ENCODE measurements around the gene TBCC. TPM values are rescaled to one million over a fixed set of nuclear protein-coding genes. Genes with fewer than 3 reads are reported as not detected.
A peak's percentile ranks its signal among the peaks of the same experiment; 100 is the strongest.

The TBCC gene
- total RNA-seq, 1 experiment from 2014 or later = 24.7 TPM

DNA sequence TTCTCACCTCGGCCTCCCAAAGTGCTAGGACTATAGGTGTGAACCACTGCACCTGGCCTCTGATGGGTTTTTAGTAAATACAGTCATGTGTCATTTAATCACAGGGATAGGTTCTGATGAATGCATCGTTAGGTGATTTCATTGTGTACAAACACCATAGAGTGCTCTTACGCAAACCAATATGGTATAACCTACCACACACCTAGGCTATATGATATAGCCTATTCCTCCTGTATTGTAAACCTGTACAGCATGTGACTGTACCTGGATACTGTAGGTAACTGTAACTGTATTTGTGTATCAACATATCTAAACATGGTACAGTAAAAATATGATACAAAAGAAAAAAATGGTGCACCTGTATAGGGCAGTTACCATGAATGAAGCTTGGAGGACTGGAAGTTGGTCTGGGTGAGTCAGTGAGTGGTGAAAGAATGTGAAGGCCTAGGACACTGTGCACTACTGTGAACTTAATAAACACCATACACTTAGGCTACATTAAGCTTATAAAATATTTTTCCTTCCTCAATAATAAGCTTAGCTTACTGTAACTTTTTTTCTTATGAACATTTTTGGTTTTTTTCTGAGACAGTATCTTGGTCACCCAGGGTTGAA, 45.9 kb upstream of the TBCC start:
- H3K4me1 Mint-ChIP-seq = peaks cover 26% of the 10 kb centered on the region
- ChIA-PET CTCF (no interaction called here), POLR2A (interaction anchor here (1.1 kb wide), 1 partner anchor 46 kb away, joined by 7 read pairs; the partner anchor contains the start of gene TBCC)

DNA sequence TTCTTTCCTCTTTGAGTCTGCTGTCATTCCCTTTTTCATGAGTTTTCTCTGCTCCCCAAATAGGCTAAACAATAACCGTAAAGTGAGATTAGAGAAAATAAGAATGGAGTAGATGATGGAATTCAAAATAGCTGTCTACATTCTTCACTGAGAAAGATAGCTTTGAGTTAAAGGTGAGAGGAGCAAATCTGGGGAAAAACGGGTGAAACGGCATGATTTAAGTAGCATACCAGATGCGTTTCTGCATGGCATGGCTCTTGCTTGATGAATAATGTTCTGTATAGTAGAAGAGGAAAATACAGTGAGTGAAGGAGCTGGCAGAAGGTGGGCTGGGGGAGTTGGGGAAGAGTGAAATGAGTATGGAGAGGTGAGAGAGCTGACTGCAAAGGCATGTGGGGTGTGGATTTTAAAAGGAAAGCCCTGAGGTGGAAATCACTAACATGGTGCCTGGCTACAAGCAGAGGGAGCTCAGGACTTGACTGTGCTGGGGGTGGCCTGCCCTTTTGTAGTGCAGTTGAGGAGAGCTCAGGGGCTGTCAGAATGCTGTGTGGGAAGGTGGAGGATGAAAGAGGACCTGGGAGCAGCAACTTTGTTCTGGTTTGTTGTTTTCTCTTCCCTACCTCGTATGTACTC, 44.8 kb upstream of the TBCC start:
- Mint-ChIP-seq H3K27me3 (ENCODE audit: low read depth) (no peaks in the 10 kb centered on the region), H3K36me3 (no peaks in the 10 kb centered on the region), H3K9me3 (no peaks in the 10 kb centered on the region), H3K4me1 (peaks cover 22% of the 10 kb centered on the region), H3K27ac (peak overlapping the region; percentile 48), H3K4me3 (no peak overlapping the region)
- ATAC-seq = peak; percentile 85
- TF ChIP-seq SMAD4 (CRISPR knock-in tag; IDR thresholded peaks at IDR 0.05) (no peak), PRRX2 (CRISPR knock-in tag; IDR thresholded peaks at IDR 0.05) (no peak), SOX15 (CRISPR knock-in tag; IDR thresholded peaks at IDR 0.05) (no peak), FOXJ3 (CRISPR knock-in tag; IDR thresholded peaks at IDR 0.05; ENCODE audit: borderline replicate concordance) (no peak), CREM (CRISPR knock-in tag; IDR thresholded peaks at IDR 0.05) (no peak), OVOL2 (CRISPR knock-in tag; IDR thresholded peaks at IDR 0.05; ENCODE audit: borderline replicate concordance) (no peak)
- TF ChIP-seq, protein P1, sequence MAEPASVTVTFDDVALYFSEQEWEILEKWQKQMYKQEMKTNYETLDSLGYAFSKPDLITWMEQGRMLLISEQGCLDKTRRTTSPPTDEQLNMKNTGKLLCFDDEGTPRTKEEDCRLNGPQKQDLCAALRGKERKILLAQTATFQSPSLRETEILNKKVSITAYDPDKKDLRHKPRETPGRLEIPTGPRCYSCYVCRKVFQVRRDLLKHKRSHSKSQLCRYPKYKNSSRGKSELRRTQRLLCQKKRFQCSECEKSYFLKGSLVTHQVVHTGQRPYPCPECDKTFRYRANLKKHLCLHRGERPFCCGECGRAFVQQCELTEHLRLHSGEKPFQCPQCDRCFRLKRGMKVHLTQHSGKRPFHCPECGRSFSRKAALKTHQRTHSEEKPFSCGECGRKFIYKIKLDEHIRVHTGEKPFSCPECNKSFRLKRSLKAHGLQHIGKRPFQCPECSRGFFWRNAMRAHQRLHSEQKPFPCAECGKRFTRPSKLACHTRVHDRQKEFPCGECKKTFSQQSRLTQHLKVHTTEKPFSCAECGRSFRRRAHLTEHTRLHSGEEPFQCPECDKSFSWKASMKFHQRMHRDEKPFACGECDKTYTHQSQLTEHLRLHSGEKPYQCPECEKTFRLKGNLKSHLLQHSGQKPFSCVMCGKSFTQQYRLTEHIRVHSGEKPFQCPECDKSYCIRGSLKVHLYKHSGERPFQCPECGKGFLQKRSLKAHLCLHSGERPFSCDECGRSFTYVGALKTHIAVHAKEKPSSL (CRISPR knock-in tag; conservative IDR thresholded peaks at IDR 0.05) = no peak
- TF ChIP-seq, protein P2, sequence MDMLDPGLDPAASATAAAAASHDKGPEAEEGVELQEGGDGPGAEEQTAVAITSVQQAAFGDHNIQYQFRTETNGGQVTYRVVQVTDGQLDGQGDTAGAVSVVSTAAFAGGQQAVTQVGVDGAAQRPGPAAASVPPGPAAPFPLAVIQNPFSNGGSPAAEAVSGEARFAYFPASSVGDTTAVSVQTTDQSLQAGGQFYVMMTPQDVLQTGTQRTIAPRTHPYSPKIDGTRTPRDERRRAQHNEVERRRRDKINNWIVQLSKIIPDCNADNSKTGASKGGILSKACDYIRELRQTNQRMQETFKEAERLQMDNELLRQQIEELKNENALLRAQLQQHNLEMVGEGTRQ (CRISPR knock-in tag; IDR thresholded peaks at IDR 0.05) = no peak
- ChIA-PET POLR2A (interaction anchor here (0.7 to 2.8 kb wide), 3 partner anchors 8 to 44 kb away, joined by 4 to 9 read pairs (median 8); partner anchors contain the start of gene TBCC), CTCF (interaction anchor here (0.6 to 1.3 kb wide), 6 partner anchors 89 to 686 kb away, joined by 3 to 4 read pairs (median 3); partner anchors contain the start of gene RPL7L1)
- DNase-seq (ENCODE audit: low spot score) = peak; percentile 50

More for the DNA sequence above, 45.9 kb upstream of the TBCC start:
- H3K27me3 Mint-ChIP-seq (ENCODE audit: low read depth) = no peaks in the 10 kb centered on the region
- no peaks in the 10 kb centered on the region for H3K36me3 Mint-ChIP-seq
- ATAC-seq (no peak), DNase-seq (ENCODE audit: low spot score) (no peak)
- TF ChIP-seq ZBTB21 (CRISPR knock-in tag; IDR thresholded peaks at IDR 0.05; ENCODE audit: borderline replicate concordance) (no peak), EMX1 (CRISPR knock-in tag; IDR thresholded peaks at IDR 0.05) (peak; percentile 44; the same call in 1 of the 2 replicates)
- TF ChIP-seq, protein P3, sequence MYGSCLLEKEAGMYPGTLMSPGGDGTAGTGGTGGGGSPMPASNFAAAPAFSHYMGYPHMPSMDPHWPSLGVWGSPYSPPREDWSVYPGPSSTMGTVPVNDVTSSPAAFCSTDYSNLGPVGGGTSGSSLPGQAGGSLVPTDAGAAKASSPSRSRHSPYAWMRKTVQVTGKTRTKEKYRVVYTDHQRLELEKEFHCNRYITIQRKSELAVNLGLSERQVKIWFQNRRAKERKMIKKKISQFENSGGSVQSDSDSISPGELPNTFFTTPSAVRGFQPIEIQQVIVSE (CRISPR knock-in tag; IDR thresholded peaks at IDR 0.05; ENCODE audit: borderline replicate concordance) = no peak
- H3K27ac Mint-ChIP-seq = no peak overlapping the region
- no peaks in the 10 kb centered on the region for H3K9me3 Mint-ChIP-seq
- no peak overlapping the region for H3K4me3 Mint-ChIP-seq

DNA sequence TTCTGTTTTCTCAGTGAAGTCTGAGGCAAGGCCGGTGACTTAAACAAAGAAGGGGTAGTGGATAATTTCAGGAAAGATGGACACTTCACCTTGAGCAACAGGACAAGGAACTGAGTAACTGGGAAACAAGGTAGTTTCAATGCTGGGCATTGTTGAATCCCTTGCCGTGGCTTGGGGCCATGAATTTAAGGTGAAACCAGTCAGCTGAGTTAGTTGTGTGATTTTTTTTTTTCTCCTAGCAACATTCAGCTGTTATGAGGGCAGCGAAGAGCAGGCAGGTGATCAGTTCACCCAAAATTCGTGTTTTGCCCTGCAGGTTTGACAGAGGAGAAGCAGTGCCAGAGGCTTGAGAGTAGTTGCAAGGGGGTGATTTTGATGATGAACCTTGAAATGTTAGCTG, 42.8 kb upstream of the TBCC start:
- TF ChIP-seq, protein P4, sequence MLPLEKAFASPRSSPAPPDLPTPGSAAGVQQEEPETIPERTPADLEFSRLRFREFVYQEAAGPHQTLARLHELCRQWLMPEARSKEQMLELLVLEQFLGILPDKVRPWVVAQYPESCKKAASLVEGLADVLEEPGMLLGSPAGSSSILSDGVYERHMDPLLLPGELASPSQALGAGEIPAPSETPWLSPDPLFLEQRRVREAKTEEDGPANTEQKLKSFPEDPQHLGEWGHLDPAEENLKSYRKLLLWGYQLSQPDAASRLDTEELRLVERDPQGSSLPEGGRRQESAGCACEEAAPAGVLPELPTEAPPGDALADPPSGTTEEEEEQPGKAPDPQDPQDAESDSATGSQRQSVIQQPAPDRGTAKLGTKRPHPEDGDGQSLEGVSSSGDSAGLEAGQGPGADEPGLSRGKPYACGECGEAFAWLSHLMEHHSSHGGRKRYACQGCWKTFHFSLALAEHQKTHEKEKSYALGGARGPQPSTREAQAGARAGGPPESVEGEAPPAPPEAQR (CRISPR knock-in tag; IDR thresholded peaks at IDR 0.05) = no peak
- TF ChIP-seq, protein P5, sequence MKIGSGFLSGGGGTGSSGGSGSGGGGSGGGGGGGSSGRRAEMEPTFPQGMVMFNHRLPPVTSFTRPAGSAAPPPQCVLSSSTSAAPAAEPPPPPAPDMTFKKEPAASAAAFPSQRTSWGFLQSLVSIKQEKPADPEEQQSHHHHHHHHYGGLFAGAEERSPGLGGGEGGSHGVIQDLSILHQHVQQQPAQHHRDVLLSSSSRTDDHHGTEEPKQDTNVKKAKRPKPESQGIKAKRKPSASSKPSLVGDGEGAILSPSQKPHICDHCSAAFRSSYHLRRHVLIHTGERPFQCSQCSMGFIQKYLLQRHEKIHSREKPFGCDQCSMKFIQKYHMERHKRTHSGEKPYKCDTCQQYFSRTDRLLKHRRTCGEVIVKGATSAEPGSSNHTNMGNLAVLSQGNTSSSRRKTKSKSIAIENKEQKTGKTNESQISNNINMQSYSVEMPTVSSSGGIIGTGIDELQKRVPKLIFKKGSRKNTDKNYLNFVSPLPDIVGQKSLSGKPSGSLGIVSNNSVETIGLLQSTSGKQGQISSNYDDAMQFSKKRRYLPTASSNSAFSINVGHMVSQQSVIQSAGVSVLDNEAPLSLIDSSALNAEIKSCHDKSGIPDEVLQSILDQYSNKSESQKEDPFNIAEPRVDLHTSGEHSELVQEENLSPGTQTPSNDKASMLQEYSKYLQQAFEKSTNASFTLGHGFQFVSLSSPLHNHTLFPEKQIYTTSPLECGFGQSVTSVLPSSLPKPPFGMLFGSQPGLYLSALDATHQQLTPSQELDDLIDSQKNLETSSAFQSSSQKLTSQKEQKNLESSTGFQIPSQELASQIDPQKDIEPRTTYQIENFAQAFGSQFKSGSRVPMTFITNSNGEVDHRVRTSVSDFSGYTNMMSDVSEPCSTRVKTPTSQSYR (CRISPR knock-in tag; IDR thresholded peaks at IDR 0.05) = no peak
- TF ChIP-seq NFATC4 (CRISPR knock-in tag; IDR thresholded peaks at IDR 0.05) = no peak
- TF ChIP-seq, protein P6, sequence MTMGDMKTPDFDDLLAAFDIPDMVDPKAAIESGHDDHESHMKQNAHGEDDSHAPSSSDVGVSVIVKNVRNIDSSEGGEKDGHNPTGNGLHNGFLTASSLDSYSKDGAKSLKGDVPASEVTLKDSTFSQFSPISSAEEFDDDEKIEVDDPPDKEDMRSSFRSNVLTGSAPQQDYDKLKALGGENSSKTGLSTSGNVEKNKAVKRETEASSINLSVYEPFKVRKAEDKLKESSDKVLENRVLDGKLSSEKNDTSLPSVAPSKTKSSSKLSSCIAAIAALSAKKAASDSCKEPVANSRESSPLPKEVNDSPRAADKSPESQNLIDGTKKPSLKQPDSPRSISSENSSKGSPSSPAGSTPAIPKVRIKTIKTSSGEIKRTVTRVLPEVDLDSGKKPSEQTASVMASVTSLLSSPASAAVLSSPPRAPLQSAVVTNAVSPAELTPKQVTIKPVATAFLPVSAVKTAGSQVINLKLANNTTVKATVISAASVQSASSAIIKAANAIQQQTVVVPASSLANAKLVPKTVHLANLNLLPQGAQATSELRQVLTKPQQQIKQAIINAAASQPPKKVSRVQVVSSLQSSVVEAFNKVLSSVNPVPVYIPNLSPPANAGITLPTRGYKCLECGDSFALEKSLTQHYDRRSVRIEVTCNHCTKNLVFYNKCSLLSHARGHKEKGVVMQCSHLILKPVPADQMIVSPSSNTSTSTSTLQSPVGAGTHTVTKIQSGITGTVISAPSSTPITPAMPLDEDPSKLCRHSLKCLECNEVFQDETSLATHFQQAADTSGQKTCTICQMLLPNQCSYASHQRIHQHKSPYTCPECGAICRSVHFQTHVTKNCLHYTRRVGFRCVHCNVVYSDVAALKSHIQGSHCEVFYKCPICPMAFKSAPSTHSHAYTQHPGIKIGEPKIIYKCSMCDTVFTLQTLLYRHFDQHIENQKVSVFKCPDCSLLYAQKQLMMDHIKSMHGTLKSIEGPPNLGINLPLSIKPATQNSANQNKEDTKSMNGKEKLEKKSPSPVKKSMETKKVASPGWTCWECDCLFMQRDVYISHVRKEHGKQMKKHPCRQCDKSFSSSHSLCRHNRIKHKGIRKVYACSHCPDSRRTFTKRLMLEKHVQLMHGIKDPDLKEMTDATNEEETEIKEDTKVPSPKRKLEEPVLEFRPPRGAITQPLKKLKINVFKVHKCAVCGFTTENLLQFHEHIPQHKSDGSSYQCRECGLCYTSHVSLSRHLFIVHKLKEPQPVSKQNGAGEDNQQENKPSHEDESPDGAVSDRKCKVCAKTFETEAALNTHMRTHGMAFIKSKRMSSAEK (CRISPR knock-in tag; IDR thresholded peaks at IDR 0.05; ENCODE audit: borderline replicate concordance) = no peak
- no peak for TF ChIP-seq NR3C1 (CRISPR knock-in tag; conservative IDR thresholded peaks at IDR 0.05; ENCODE audit: low read depth)
- no peak for TF ChIP-seq EMX1 (CRISPR knock-in tag; IDR thresholded peaks at IDR 0.05)
- H3K27ac Mint-ChIP-seq = peak overlapping the region; percentile 98
- peaks cover 22% of the 10 kb centered on the region for H3K4me1 Mint-ChIP-seq
- ChIA-PET POLR2A (interaction anchor here (1.2 to 2.8 kb wide), 3 partner anchors 17 to 141 kb away, joined by 4 to 9 read pairs (median 5); partner anchors contain the start of gene CNPY3), CTCF (interaction anchor here (0.6 to 0.7 kb wide), 2 partner anchors 43 to 64 kb away, joined by 4 read pairs; partner anchors contain the start of gene TBCC)
- no peak overlapping the region for H3K4me3 Mint-ChIP-seq
- ATAC-seq (no peak), DNase-seq (ENCODE audit: low spot score) (no peak)
- no peaks in the 10 kb centered on the region for H3K9me3 Mint-ChIP-seq
- H3K36me3 Mint-ChIP-seq = no peaks in the 10 kb centered on the region
- no peaks in the 10 kb centered on the region for H3K27me3 Mint-ChIP-seq (ENCODE audit: low read depth)
